ENCODE results near the gene CDKAL1. TPM values are rescaled to one million over a fixed set of nuclear protein-coding genes. Genes with fewer than 3 reads are reported as not detected.

Gene CDKAL1
- total and polyA plus RNA-seq, 2 of the 13 experiments (the other 11 are each of a cell fraction or from before 2014, with no cell fraction given): 9.5 to 27.7 TPM

DNA sequence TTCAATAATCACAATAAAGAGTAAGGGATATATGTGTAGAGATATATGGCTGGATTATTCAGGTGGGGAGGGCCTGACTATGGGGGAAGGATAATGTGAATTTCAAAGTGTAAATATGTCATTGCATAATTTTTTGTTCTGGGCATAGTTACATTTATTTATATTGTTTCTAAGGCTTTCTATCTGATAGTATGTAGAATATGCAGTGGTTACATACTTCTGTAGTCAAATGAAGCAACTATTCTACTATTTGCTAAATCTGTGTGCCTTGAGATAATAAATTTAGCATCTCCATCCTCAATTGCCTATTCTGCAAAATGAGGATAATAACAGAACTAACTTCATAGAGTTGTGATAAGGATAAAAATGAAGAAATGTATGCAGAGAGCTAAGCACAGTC, 359.2 kb downstream of the CDKAL1 start:
- intact Hi-C loops (cut with micrococcal nuclease; ENCODE audit: unreplicated experiment): no loop called here
- CTCF ChIA-PET (ENCODE audit: low intra/inter-chr PET ratio, low total read pairs): no interaction called here

More for the DNA sequence above, 359.2 kb downstream of the CDKAL1 start:
- FAIRE-seq (no peak), DNase-seq (ENCODE audit: low spot score) (no peak), ATAC-seq (no peak)
- Histone ChIP-seq H3K27ac (ENCODE audit: extremely low read length, insufficient read depth, low read length) (no peak overlapping the region), H3K9me3 (ENCODE audit: low read length) (no peaks in the 10 kb centered on the region), H3K27me3 (ENCODE audit: control insufficient read depth in 1 of 2, insufficient read depth in 2 of 2, low read length in 2 of 2) (no peaks in the 10 kb centered on the region), H3K9ac (ENCODE audit: insufficient read depth, low read depth, low read length) (no peak overlapping the region), H3K36me3 (replicated peaks in 1 of 2; ENCODE audit: control insufficient read depth in 1 of 2, insufficient read depth in 2 of 2, low read length in 2 of 2) (no peaks in the 10 kb centered on the region), H4K20me1 (ENCODE audit: insufficient read depth, low read length) (no peaks in the 10 kb centered on the region), H3K4me1 (ENCODE audit: insufficient read depth, low read length) (0 out of 2 replicates have a peak, but pooled peaks cover 9% of the 10 kb centered on the region), H3K79me2 (ENCODE audit: insufficient read depth, low read length) (no peaks in the 10 kb centered on the region), H3K4me3 (replicated peaks in 1 of 3; ENCODE audit: insufficient read depth in 1 of 3, low read depth in 2 of 3, low read length in 3 of 3) (no peak overlapping the region), H3K4me2 (ENCODE audit: low read depth, low read length) (no peak overlapping the region), H2AFZ (ENCODE audit: low read length) (no peak overlapping the region)
- no TSS peak for BruUV-seq (replicated peaks)
- in situ Hi-C loops (cut with HindIII; ENCODE audit: extremely low pct_ligation_motif_present, low pct_unique_long_range_greater_than_20kb): loop anchor here (25.0 kb wide), 1 partner anchor 1044 kb away; no protein-coding TSS in a partner anchor
- TF ChIP-seq RCOR2 (CRISPR knock-in tag; IDR thresholded peaks at IDR 0.05): no peak
- TF ChIP-seq, protein P1, sequence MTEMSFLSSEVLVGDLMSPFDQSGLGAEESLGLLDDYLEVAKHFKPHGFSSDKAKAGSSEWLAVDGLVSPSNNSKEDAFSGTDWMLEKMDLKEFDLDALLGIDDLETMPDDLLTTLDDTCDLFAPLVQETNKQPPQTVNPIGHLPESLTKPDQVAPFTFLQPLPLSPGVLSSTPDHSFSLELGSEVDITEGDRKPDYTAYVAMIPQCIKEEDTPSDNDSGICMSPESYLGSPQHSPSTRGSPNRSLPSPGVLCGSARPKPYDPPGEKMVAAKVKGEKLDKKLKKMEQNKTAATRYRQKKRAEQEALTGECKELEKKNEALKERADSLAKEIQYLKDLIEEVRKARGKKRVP (CRISPR knock-in tag; IDR thresholded peaks at IDR 0.05): no peak
- TF ChIP-seq ZNF282 (IDR thresholded peaks at IDR 0.05; ENCODE audit: partially characterized antibody): no peak
- TF ChIP-seq ELF4 (CRISPR knock-in tag; IDR thresholded peaks at IDR 0.05; ENCODE audit: borderline replicate concordance): no peak
- TF ChIP-seq, protein P2, sequence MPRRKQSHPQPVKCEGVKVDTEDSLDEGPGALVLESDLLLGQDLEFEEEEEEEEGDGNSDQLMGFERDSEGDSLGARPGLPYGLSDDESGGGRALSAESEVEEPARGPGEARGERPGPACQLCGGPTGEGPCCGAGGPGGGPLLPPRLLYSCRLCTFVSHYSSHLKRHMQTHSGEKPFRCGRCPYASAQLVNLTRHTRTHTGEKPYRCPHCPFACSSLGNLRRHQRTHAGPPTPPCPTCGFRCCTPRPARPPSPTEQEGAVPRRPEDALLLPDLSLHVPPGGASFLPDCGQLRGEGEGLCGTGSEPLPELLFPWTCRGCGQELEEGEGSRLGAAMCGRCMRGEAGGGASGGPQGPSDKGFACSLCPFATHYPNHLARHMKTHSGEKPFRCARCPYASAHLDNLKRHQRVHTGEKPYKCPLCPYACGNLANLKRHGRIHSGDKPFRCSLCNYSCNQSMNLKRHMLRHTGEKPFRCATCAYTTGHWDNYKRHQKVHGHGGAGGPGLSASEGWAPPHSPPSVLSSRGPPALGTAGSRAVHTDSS (CRISPR knock-in tag; conservative IDR thresholded peaks at IDR 0.05): no peak
- TF ChIP-seq NCOA5 (CRISPR knock-in tag; IDR thresholded peaks at IDR 0.05): no peak
- no peak for TF ChIP-seq GATAD2A (CRISPR knock-in tag; IDR thresholded peaks at IDR 0.05)
- TF ChIP-seq ZBTB21 (CRISPR knock-in tag; IDR thresholded peaks at IDR 0.05): no peak
- TF ChIP-seq, protein P3, sequence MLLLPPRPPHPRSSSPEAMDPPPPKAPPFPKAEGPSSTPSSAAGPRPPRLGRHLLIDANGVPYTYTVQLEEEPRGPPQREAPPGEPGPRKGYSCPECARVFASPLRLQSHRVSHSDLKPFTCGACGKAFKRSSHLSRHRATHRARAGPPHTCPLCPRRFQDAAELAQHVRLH (CRISPR knock-in tag; IDR thresholded peaks at IDR 0.05; ENCODE audit: borderline replicate concordance, low read depth): no peak
- TF ChIP-seq, protein P4, sequence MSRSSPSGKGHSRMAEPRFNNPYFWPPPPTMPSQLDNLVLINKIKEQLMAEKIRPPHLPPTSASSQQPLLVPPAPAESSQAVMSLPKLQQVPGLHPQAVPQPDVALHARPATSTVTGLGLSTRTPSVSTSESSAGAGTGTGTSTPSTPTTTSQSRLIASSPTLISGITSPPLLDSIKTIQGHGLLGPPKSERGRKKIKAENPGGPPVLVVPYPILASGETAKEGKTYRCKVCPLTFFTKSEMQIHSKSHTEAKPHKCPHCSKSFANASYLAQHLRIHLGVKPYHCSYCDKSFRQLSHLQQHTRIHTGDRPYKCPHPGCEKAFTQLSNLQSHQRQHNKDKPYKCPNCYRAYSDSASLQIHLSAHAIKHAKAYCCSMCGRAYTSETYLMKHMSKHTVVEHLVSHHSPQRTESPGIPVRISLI (CRISPR knock-in tag; IDR thresholded peaks at IDR 0.05; ENCODE audit: borderline replicate concordance): no peak
- TF ChIP-seq SRSF1 (optimal IDR thresholded peaks at IDR 0.05; ENCODE audit: low read depth, low read length): no peak
- no peak for TF ChIP-seq ZNF781 (CRISPR knock-in tag; IDR thresholded peaks at IDR 0.05; ENCODE audit: borderline replicate concordance, not compliant biosample characterization)
- POLR2A ChIA-PET: no interaction called here
